GM12878 (cell line): ENCODE results near the gene CAMTA1. TPM values are rescaled to one million over a fixed set of nuclear protein-coding genes. Genes with fewer than 3 reads are reported as not detected.

Experiments used
- ATAC-seq: fragments of 200-7000 bp; cut with Tn5 transposase; 3 replicates; pipeline ENCODE4 v1.9.1; 2020; ENCODE audit warnings: mild to moderate bottlenecking, moderate library complexity
- BruUV-seq: library from RNA; stranded (reverse); fragments of 400-500 nt; replicated peaks from 2 replicates; lab custom pipeline; 2021; lab: Mats Ljungman, UMichigan
- CTCF ChIA-PET: fragments of 300-600 bp; sonication (Branson Sonifier 250); formaldehyde crosslinking; extraction: SDS; loops from one replicate; lab custom pipeline; 2021; ENCODE audit warnings: inconsistent platforms; lab: Yijun Ruan, JAX
- POLR2A ChIA-PET: fragments of 350-600 bp; formaldehyde crosslinking; extraction: SDS; loops from one replicate; lab custom pipeline; 2021; ENCODE audit warnings: inconsistent platforms; lab: Charles Lee
- RAD21 ChIA-PET: fragments of 300-600 bp; sonication (Branson Sonifier 250); formaldehyde crosslinking; loops from one replicate; lab custom pipeline; 2023; ENCODE audit warnings: antibody characterized with exemption; ENCODE audit not compliant: unreplicated experiment; lab: Charles Lee
- SMC1A ChIA-PET: fragments of 300-600 bp; sonication (Branson Sonifier 250); formaldehyde crosslinking; loops from one replicate; lab custom pipeline; 2023; ENCODE audit not compliant: unreplicated experiment, uncharacterized antibody; lab: Charles Lee
- DNase-seq: peaks from one replicate; pipeline ENCODE4 v3.0.0-alpha.2; 2011; ENCODE audit warnings: low read depth, low spot score
- FAIRE-seq: peaks from 3 replicates; lab custom pipeline; 2011; peaks lifted over from hg19 to GRCh38; lab: Jason Lieb, UNC
- H2AFZ ChIP-seq: 2 replicates; pipeline ENCODE4 v1.6.0; 2011; ENCODE audit warnings: low read depth, low read length, control low read depth; ENCODE audit not compliant: control insufficient read depth
- H3K27ac ChIP-seq: 2 replicates; pipeline ENCODE4 v1.5.1; 2011; ENCODE audit warnings: control low read depth; ENCODE audit not compliant: control insufficient read depth, insufficient read depth
- H3K27me3 ChIP-seq, 2 experiments: replicated peaks in 1 of 2; 2 replicates each; pipeline versions ENCODE4 v1.6.0 to v1.6.1; 2011; ENCODE audit warnings: low read length in 1 of 2; ENCODE audit not compliant: control insufficient read depth in 2 of 2, insufficient read depth in 2 of 2
- H3K36me3 ChIP-seq, 2 experiments: 2 replicates each; pipeline ENCODE4 v1.5.1; 2011; ENCODE audit warnings: low read length in 1 of 2; ENCODE audit not compliant: control insufficient read depth in 2 of 2, insufficient read depth in 2 of 2
- H3K4me1 ChIP-seq: 2 replicates; pipeline ENCODE4 v1.6.1; 2011; ENCODE audit warnings: mild to moderate bottlenecking, low read length, moderate library complexity, mixed read lengths; ENCODE audit not compliant: control insufficient read depth, insufficient read depth
- H3K4me2 ChIP-seq: 2 replicates; pipeline ENCODE4 v1.6.0; 2011; ENCODE audit warnings: control low read depth; ENCODE audit not compliant: control insufficient read depth, insufficient read depth
- H3K4me3 ChIP-seq: fragments of 200-600 bp; sonication (generic); 2 replicates; pipeline ENCODE4 v1.5.1; 2016
- H3K79me2 ChIP-seq: 2 replicates; pipeline ENCODE4 v1.6.0; 2011; ENCODE audit warnings: low read length; ENCODE audit not compliant: control insufficient read depth, insufficient read depth
- H3K9ac ChIP-seq: 2 replicates; pipeline ENCODE4 v1.8.0; 2011; ENCODE audit warnings: low read length, control low read depth, mixed read lengths; ENCODE audit not compliant: control insufficient read depth, insufficient read depth
- H3K9me3 ChIP-seq: replicated peaks from 3 replicates; pipeline ENCODE4 v1.5.1; 2011; ENCODE audit warnings: mild to moderate bottlenecking, low read length; ENCODE audit not compliant: control insufficient read depth, insufficient read depth
- H4K20me1 ChIP-seq: 2 replicates; pipeline ENCODE4 v1.6.0; 2011; ENCODE audit not compliant: control insufficient read depth, insufficient read depth
- ESRRA ChIP-seq: IDR thresholded peaks from 2 replicates; pipeline ENCODE4 v1.6.1; 2012; ENCODE audit warnings: mild to moderate bottlenecking, low read length, improper control_type of control experiment
- ETV6 ChIP-seq, 2 experiments: fragments of 450-650 bp in 1 of 2; IDR thresholded peaks in 1 of 2; conservative IDR thresholded peaks in 1 of 2; 2 replicates each; pipeline ENCODE4 v1.6.1; 2014; ENCODE audit warnings: antibody characterized with exemption in 1 of 2, borderline replicate concordance in 1 of 2, low read depth in 1 of 2, mild to moderate bottlenecking in 1 of 2, moderate library complexity in 1 of 2
- FOXK2 ChIP-seq: fragments of 450-650 bp; IDR thresholded peaks from 2 replicates; pipeline ENCODE4 v1.6.1; 2017; ENCODE audit warnings: mild to moderate bottlenecking, moderate library complexity
- GABPA ChIP-seq: IDR thresholded peaks from 2 replicates; pipeline ENCODE4 v1.6.1; 2014; ENCODE audit warnings: antibody characterized with exemption, low read depth, mild to moderate bottlenecking, inconsistent platforms
- IKZF1 ChIP-seq: fragments of 450-650 bp; conservative IDR thresholded peaks from 2 replicates; pipeline ENCODE4 v1.6.1; 2017; ENCODE audit warnings: antibody characterized with exemption, mild to moderate bottlenecking
- KDM1A ChIP-seq: fragments of 200-600 bp; sonication (generic); IDR thresholded peaks from 2 replicates; pipeline ENCODE4 v1.6.1; 2016; ENCODE audit warnings: borderline replicate concordance
- KLF5 ChIP-seq: fragments of 450-650 bp; IDR thresholded peaks from 2 replicates; pipeline ENCODE4 v1.6.1; 2014; ENCODE audit warnings: mild to moderate bottlenecking; ENCODE audit not compliant: partially characterized antibody
- POLR2A ChIP-seq: IDR thresholded peaks from 2 replicates; pipeline ENCODE4 v1.6.1; 2011; ENCODE audit warnings: low read depth, mild to moderate bottlenecking, low read length
- POLR2AphosphoS5 ChIP-seq: IDR thresholded peaks from 2 replicates; pipeline ENCODE4 v1.6.1; 2011; ENCODE audit warnings: mild to moderate bottlenecking, low read length, inconsistent platforms
- RAD51 ChIP-seq: fragments of 450-650 bp; IDR thresholded peaks from 2 replicates; pipeline ENCODE4 v1.6.1; 2016; ENCODE audit warnings: moderate library complexity, mild to moderate bottlenecking, inconsistent platforms
- RCOR1 ChIP-seq: conservative IDR thresholded peaks from 2 replicates; pipeline ENCODE4 v1.6.1; 2012; ENCODE audit warnings: low read depth, low read length, improper control_type of control experiment
- SREBF2 ChIP-seq: IDR thresholded peaks from 2 replicates; pipeline ENCODE4 v1.6.1; 2012; ENCODE audit warnings: mild to moderate bottlenecking, low read length
- WGBS: methylation state at CpG from one replicate; pipeline ENCODE4 v1.1.6; 2016; ENCODE audit warnings: low lambda C conversion rate; ENCODE audit not compliant: insufficient replicate concordance, insufficient coverage; ENCODE audit errors: missing lambda C conversion rate; 5-methylcytosine and 5-hydroxymethylcytosine counted together
- in situ Hi-C: fragments of 300-500 bp; cut with MboI; formaldehyde crosslinking; loops from 9 replicates; pipeline ENCODE4 v1.14.3; 2018; ENCODE audit warnings: mixed read lengths
- intact Hi-C: fragments of 100-400 bp; cut with micrococcal nuclease; formaldehyde crosslinking; loops from one replicate; pipeline ENCODE4 v1.14.2; 2022; ENCODE audit not compliant: unreplicated experiment
- polyA plus RNA-seq, 11 experiments: library from polyadenylated mRNA; depleted of rRNA in 4 of 11; unstranded in 6 of 11; stranded (reverse) in 5 of 11; fragments of >200 nt; fragmentation: Nextera tagmentation in 4 of 11; fragmentation: Illumina TruSeq in 1 of 11; extraction: Ambion mirVana in 4 of 11; extraction: Trizol in 1 of 11; gene quantifications; 1 replicate in 1 of 11; 2 replicates in 10 of 11; pipeline versions ENCODE4 v1.2.1 to v1.2.3, GENCODE V29; 2011 to 2016; ENCODE audit warnings: inconsistent platforms in 2 of 11, missing spikeins in 2 of 11, low read depth in 1 of 11
- total RNA-seq, 4 experiments: library from RNA; depleted of rRNA in 3 of 4; stranded (reverse); fragments of >200 nt in 3 of 4; fragmentation: Illumina TruSeq in 1 of 4; extraction: Trizol in 1 of 4; gene quantifications; 2 replicates each; pipeline versions ENCODE4 v1.2.1 to v1.2.3, GENCODE V29; 2013 to 2021
- TF ChIP-seq, protein P1 (sequence below): fragments of 150-350 bp; IDR thresholded peaks from 2 replicates; pipeline ENCODE4 v1.6.1; 2016; ENCODE audit warnings: low read depth, low read length
- TF ChIP-seq, protein P2 (sequence below): fragments of 450-650 bp; IDR thresholded peaks from 2 replicates; pipeline ENCODE4 v1.6.1; 2016; ENCODE audit warnings: mild to moderate bottlenecking

Gene CAMTA1
- total and polyA plus RNA-seq, 10 of the 15 experiments (the other 5 are each of a cell fraction or from before 2014, with no cell fraction given) = 37.7 to 148 (median 76.4) TPM

DNA sequence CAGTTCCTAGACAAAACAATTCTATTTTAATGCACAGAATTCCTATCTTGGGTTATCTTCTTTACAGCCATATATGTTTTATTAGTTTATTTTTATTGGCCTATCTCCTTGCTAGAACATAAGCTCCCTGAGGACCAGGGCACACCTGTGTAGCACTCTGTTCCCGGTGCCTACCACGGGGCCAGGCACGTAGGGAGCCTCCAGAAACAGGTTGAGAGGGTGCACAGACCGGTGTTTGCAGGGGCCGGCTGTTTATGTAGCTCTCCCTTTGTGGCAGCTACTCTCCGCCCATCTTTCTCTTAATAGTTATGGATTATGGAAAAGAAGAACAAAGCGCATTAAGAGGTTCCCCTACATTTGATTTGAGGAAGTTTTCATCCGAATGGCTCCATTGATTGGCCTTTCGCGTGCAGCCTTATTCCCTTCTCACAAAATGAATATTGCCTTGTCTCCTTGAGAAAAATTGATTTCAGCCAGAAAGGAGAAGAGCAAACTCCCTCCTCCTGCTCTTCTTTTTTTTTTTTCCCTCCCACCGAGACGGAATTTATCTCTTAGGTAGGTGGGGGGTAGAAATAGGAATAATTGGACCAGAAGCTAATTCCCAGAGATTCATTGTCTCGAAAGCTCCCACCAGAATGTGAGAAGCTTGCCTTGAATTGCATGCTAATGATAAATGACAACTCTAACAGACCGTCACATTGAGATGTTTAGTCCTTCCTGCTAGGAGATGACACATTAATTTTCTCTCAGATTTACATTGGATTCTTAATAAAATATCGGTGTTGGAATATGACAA lies 447.4 kb downstream of the CAMTA1 start:
- H3K36me3 ChIP-seq = no peaks in the 10 kb centered on the region
- no peaks in the 10 kb centered on the region for H3K9me3 ChIP-seq
- ChIA-PET CTCF (no interaction called here), POLR2A (no interaction called here), SMC1A (no interaction called here), RAD21 (no interaction called here)
- H3K27ac ChIP-seq = no peak overlapping the region
- 49% methylated on average over 14 of the region's 15 CpGs for WGBS
- in situ Hi-C loops = no loop called here
- H3K4me2 ChIP-seq = no peak overlapping the region
- FAIRE-seq (no peak), ATAC-seq (no peak), DNase-seq (no peak)
- H4K20me1 ChIP-seq = no peaks in the 10 kb centered on the region
- TF ChIP-seq ETV6 (conservative IDR thresholded peaks at IDR 0.05 in 1 of 2, IDR thresholded peaks at IDR 0.05 in 1 of 2; ENCODE audit: borderline replicate concordance in 1 of 2, low read depth in 1 of 2) = no peak
- no peak for TF ChIP-seq FOXK2
- TF ChIP-seq KLF5 = no peak
- TF ChIP-seq, protein P1, sequence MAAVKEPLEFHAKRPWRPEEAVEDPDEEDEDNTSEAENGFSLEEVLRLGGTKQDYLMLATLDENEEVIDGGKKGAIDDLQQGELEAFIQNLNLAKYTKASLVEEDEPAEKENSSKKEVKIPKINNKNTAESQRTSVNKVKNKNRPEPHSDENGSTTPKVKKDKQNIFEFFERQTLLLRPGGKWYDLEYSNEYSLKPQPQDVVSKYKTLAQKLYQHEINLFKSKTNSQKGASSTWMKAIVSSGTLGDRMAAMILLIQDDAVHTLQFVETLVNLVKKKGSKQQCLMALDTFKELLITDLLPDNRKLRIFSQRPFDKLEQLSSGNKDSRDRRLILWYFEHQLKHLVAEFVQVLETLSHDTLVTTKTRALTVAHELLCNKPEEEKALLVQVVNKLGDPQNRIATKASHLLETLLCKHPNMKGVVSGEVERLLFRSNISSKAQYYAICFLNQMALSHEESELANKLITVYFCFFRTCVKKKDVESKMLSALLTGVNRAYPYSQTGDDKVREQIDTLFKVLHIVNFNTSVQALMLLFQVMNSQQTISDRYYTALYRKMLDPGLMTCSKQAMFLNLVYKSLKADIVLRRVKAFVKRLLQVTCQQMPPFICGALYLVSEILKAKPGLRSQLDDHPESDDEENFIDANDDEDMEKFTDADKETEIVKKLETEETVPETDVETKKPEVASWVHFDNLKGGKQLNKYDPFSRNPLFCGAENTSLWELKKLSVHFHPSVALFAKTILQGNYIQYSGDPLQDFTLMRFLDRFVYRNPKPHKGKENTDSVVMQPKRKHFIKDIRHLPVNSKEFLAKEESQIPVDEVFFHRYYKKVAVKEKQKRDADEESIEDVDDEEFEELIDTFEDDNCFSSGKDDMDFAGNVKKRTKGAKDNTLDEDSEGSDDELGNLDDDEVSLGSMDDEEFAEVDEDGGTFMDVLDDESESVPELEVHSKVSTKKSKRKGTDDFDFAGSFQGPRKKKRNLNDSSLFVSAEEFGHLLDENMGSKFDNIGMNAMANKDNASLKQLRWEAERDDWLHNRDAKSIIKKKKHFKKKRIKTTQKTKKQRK = no peak
- TF ChIP-seq POLR2AphosphoS5 = no peak
- TF ChIP-seq SREBF2 = no peak
- TF ChIP-seq GABPA = no peak
- TF ChIP-seq, protein P2, sequence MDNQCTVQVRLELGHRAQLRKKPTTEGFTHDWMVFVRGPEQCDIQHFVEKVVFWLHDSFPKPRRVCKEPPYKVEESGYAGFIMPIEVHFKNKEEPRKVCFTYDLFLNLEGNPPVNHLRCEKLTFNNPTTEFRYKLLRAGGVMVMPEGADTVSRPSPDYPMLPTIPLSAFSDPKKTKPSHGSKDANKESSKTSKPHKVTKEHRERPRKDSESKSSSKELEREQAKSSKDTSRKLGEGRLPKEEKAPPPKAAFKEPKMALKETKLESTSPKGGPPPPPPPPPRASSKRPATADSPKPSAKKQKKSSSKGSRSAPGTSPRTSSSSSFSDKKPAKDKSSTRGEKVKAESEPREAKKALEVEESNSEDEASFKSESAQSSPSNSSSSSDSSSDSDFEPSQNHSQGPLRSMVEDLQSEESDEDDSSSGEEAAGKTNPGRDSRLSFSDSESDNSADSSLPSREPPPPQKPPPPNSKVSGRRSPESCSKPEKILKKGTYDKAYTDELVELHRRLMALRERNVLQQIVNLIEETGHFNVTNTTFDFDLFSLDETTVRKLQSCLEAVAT = no peak
- TF ChIP-seq ESRRA = no peak
- TF ChIP-seq RCOR1 = no peak
- no peak for TF ChIP-seq POLR2A
- no peak for TF ChIP-seq RAD51
- TF ChIP-seq IKZF1 = no peak
- no peak for TF ChIP-seq KDM1A
- H3K27me3 ChIP-seq = peaks cover 0 to 3% of the 10 kb centered on the region in 2 experiments; a peak in 3 of 4 replicates
- H3K4me3 ChIP-seq = no peak overlapping the region
- no peak overlapping the region for H3K9ac ChIP-seq
- no peak overlapping the region for H2AFZ ChIP-seq
- intact Hi-C loops = no loop called here
- BruUV-seq = no TSS peak
- H3K79me2 ChIP-seq = no peaks in the 10 kb centered on the region
- no peaks in the 10 kb centered on the region for H3K4me1 ChIP-seq
